Fibroblast of skin of right quadriceps (primary cell): ENCODE data around the gene DRC3.
"Not testable (repeated sequence)": the region's sequence is repeated elsewhere in the genome, so short reads cannot be mapped to it uniquely, and the experiment has no call there.

Experiments
- DNase-seq: peaks from one replicate; pipeline ENCODE4 v3.0.0-alpha.2; 2013

DRC3 gene

GRCh38 chr17:17995887-17996286 is 23.2 kb downstream of the DRC3 start:
- not testable (repeated sequence) for DNase-seq

- DNase-seq, result no peak
These were observed 26.3 kb downstream of the DRC3 start for GRCh38 chr17:17998934-17999333.

GRCh38 chr17:17999364-18000029 is 26.8 kb downstream of the DRC3 start:
- peak; percentile 27 for DNase-seq

- DNase-seq, result no peak
These were observed 27.4 kb downstream of the DRC3 start for GRCh38 chr17:18000030-18000408.

- no peak for DNase-seq
These were observed 29.5 kb downstream of the DRC3 start for GRCh38 chr17:18002171-18002570.

GRCh38 chr17:18004345-18004744 is 31.7 kb downstream of the DRC3 start:
- DNase-seq, result no peak

- no peak for DNase-seq
These were observed 32.2 kb downstream of the DRC3 start for GRCh38 chr17:18004884-18005305.

- no peak for DNase-seq
These were observed 32.8 kb downstream of the DRC3 start for GRCh38 chr17:18005496-18005895.

GRCh38 chr17:18006495-18007239 is 34.0 kb downstream of the DRC3 start:
- no peak for DNase-seq

- peak; percentile 72 for DNase-seq
These were observed 36.0 kb downstream of the DRC3 start for GRCh38 chr17:18008496-18009268.

GRCh38 chr17:18009609-18010420 is 37.2 kb downstream of the DRC3 start:
- no peak for DNase-seq

- no peak for DNase-seq
These were observed 38.6 kb downstream of the DRC3 start for GRCh38 chr17:18011286-18011685.

- DNase-seq, result no peak
These were observed 41.3 kb downstream of the DRC3 start for GRCh38 chr17:18014006-18014405.

- no peak for DNase-seq
These were observed 42.9 kb downstream of the DRC3 start for GRCh38 chr17:18015593-18015992.

- DNase-seq, result no peak
These were observed 43.8 kb downstream of the DRC3 start for GRCh38 chr17:18016426-18016825.

GRCh38 chr17:18017958-18018357 is 45.3 kb downstream of the DRC3 start:
- no peak for DNase-seq

GRCh38 chr17:18018411-18018921 is 45.8 kb downstream of the DRC3 start:
- DNase-seq, result no peak

- DNase-seq, result no peak
These were observed 47.1 kb downstream of the DRC3 start for GRCh38 chr17:18019838-18020154.

GRCh38 chr17:18020971-18021370 is 48.3 kb downstream of the DRC3 start:
- DNase-seq, result no peak

- no peak for DNase-seq
These were observed 48.7 kb downstream of the DRC3 start for GRCh38 chr17:18021372-18021771.

GRCh38 chr17:18025241-18025944 is 52.7 kb downstream of the DRC3 start:
- peak; percentile 22 for DNase-seq
